ENCODE data around the gene COBL.

DNA sequence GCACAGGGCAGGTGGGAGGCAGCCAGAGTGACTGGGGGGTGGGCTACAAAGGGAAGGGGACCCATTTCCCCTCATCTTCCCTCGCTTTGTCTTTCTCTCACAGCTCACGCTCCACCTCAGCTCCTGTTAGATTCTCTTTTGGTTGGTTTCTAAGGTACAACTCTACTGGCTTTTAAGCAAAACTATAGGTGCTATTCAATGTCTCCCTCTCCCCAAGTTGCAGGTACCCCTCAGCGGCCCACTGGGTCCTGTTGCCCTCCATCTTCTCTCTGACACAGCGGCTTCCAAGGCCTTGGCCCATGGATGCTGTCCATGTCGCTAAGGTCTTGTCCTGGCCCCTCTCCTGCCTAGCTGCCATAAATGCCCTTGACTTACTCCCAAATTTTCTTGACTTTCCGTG, 168.4 kb downstream of the COBL start:
- TF ChIP-seq POLR2A (IDR thresholded peaks at IDR 0.05) = no peak
- TF ChIP-seq, protein P1, sequence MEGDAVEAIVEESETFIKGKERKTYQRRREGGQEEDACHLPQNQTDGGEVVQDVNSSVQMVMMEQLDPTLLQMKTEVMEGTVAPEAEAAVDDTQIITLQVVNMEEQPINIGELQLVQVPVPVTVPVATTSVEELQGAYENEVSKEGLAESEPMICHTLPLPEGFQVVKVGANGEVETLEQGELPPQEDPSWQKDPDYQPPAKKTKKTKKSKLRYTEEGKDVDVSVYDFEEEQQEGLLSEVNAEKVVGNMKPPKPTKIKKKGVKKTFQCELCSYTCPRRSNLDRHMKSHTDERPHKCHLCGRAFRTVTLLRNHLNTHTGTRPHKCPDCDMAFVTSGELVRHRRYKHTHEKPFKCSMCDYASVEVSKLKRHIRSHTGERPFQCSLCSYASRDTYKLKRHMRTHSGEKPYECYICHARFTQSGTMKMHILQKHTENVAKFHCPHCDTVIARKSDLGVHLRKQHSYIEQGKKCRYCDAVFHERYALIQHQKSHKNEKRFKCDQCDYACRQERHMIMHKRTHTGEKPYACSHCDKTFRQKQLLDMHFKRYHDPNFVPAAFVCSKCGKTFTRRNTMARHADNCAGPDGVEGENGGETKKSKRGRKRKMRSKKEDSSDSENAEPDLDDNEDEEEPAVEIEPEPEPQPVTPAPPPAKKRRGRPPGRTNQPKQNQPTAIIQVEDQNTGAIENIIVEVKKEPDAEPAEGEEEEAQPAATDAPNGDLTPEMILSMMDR (IDR thresholded peaks at IDR 0.05) = no peak
